Measurements from ENCODE around the gene INF2.

INF2 gene

GRCh38 chr14:104753528-104754212 lies 64.3 kb downstream of the INF2 start:
- TF ChIP-seq POLR2A (IDR thresholded peaks at IDR 0.05; ENCODE audit: low read depth, low read length) (no peak), SPI1 (IDR thresholded peaks at IDR 0.05; ENCODE audit: low read depth, low read length) (no peak), TAF1 (IDR thresholded peaks at IDR 0.05; ENCODE audit: low read depth, low read length) (no peak), POLR2AphosphoS5 (IDR thresholded peaks at IDR 0.05; ENCODE audit: low read depth, low read length) (no peak), PAX5 (IDR thresholded peaks at IDR 0.05; ENCODE audit: insufficient read depth, low read length, severe bottlenecking) (no peak), POU2F2 (IDR thresholded peaks at IDR 0.05; ENCODE audit: low read depth, low read length) (no peak)
- DNase-seq (ENCODE audit: insufficient read length, low spot score) (no peak), FAIRE-seq (no peak)

DNA sequence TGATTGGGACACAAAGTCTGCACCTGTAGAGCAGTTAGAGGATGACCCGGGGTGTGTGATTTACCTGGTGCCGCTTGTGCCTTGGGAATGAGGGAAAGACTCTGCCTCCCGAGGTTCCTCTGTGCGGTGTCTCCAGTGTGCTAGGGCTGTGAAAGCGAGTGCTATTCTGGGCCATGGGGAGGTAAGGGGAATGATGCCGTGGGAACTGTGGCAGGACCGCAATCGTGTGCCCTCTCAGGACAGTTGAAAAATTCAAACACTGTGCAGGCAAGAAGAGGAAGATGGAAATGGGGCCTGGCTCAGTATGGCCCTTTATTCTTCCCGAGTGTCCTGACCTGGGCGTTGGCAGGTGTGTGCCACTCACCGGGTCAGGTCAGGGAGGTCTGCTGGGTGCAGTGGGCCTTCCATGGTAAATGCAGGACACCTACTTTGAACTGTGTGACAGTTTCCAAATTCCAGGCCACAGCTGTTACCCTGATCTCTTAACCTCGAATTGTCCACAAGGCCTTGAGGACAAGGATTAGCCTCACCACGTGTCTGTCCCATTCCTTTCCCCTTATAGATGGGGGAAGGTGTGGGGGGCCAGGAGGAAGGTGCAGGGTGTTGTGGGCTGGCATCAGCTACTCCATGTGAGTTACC lies 64.9 kb downstream of the INF2 start:
- TF ChIP-seq SPI1 (IDR thresholded peaks at IDR 0.05; ENCODE audit: low read depth, low read length): no peak
- FAIRE-seq (no peak), DNase-seq (ENCODE audit: insufficient read length, low spot score) (no peak)

- FAIRE-seq (no peak), DNase-seq (ENCODE audit: insufficient read length, low spot score) (no peak)
- no peak for TF ChIP-seq TAF1 (IDR thresholded peaks at IDR 0.05; ENCODE audit: low read depth, low read length)
- no peak for TF ChIP-seq POU2F2 (IDR thresholded peaks at IDR 0.05; ENCODE audit: low read depth, low read length)
- TF ChIP-seq SPI1 (IDR thresholded peaks at IDR 0.05; ENCODE audit: low read depth, low read length): no peak
- no peak for TF ChIP-seq POLR2A (IDR thresholded peaks at IDR 0.05; ENCODE audit: low read depth, low read length)
- TF ChIP-seq PAX5 (IDR thresholded peaks at IDR 0.05; ENCODE audit: insufficient read depth, low read length, severe bottlenecking): no peak
- TF ChIP-seq POLR2AphosphoS5 (IDR thresholded peaks at IDR 0.05; ENCODE audit: low read depth, low read length): no peak
Observed at GRCh38 chr14:104755621-104756020, 66.2 kb downstream of the INF2 start.

- peak; percentile 64 for FAIRE-seq
Observed at GRCh38 chr14:104756477-104757237, 67.2 kb downstream of the INF2 start.

GRCh38 chr14:104757238-104757585 lies 67.8 kb downstream of the INF2 start:
- FAIRE-seq (no peak), DNase-seq (ENCODE audit: insufficient read length, low spot score) (no peak)
- no peak for TF ChIP-seq POLR2A (IDR thresholded peaks at IDR 0.05; ENCODE audit: low read depth, low read length)
- no peak for TF ChIP-seq POU2F2 (IDR thresholded peaks at IDR 0.05; ENCODE audit: low read depth, low read length)
- no peak for TF ChIP-seq SPI1 (IDR thresholded peaks at IDR 0.05; ENCODE audit: low read depth, low read length)
- TF ChIP-seq TAF1 (IDR thresholded peaks at IDR 0.05; ENCODE audit: low read depth, low read length): no peak
- no peak for TF ChIP-seq POLR2AphosphoS5 (IDR thresholded peaks at IDR 0.05; ENCODE audit: low read depth, low read length)
- TF ChIP-seq PAX5 (IDR thresholded peaks at IDR 0.05; ENCODE audit: insufficient read depth, low read length, severe bottlenecking): no peak

More at GRCh38 chr14:104756477-104757237, 67.2 kb downstream of the INF2 start:
- DNase-seq (ENCODE audit: insufficient read length, low spot score): no peak
- TF ChIP-seq PAX5 (IDR thresholded peaks at IDR 0.05; ENCODE audit: insufficient read depth, low read length, severe bottlenecking) (no peak), POLR2A (IDR thresholded peaks at IDR 0.05; ENCODE audit: low read depth, low read length) (0 out of 2 replicates have a peak, but pooled peaks have one; percentile 39), SPI1 (IDR thresholded peaks at IDR 0.05; ENCODE audit: low read depth, low read length) (peak; percentile 42; the same call in 1 of the 2 replicates), POLR2AphosphoS5 (IDR thresholded peaks at IDR 0.05; ENCODE audit: low read depth, low read length) (0 out of 2 replicates have a peak, but pooled peaks have one; percentile 31)

- no peak for DNase-seq (ENCODE audit: insufficient read length, low spot score)
- TF ChIP-seq POU2F2 (IDR thresholded peaks at IDR 0.05; ENCODE audit: low read depth, low read length): no peak
- no peak for TF ChIP-seq PAX5 (IDR thresholded peaks at IDR 0.05; ENCODE audit: insufficient read depth, low read length, severe bottlenecking)
- no peak for TF ChIP-seq TAF1 (IDR thresholded peaks at IDR 0.05; ENCODE audit: low read depth, low read length)
- no peak for TF ChIP-seq POLR2AphosphoS5 (IDR thresholded peaks at IDR 0.05; ENCODE audit: low read depth, low read length)
- TF ChIP-seq POLR2A (IDR thresholded peaks at IDR 0.05; ENCODE audit: low read depth, low read length): no peak
- no peak for TF ChIP-seq SPI1 (IDR thresholded peaks at IDR 0.05; ENCODE audit: low read depth, low read length)
- no peak for FAIRE-seq
Observed at GRCh38 chr14:104757681-104758392, 68.4 kb downstream of the INF2 start.

DNA sequence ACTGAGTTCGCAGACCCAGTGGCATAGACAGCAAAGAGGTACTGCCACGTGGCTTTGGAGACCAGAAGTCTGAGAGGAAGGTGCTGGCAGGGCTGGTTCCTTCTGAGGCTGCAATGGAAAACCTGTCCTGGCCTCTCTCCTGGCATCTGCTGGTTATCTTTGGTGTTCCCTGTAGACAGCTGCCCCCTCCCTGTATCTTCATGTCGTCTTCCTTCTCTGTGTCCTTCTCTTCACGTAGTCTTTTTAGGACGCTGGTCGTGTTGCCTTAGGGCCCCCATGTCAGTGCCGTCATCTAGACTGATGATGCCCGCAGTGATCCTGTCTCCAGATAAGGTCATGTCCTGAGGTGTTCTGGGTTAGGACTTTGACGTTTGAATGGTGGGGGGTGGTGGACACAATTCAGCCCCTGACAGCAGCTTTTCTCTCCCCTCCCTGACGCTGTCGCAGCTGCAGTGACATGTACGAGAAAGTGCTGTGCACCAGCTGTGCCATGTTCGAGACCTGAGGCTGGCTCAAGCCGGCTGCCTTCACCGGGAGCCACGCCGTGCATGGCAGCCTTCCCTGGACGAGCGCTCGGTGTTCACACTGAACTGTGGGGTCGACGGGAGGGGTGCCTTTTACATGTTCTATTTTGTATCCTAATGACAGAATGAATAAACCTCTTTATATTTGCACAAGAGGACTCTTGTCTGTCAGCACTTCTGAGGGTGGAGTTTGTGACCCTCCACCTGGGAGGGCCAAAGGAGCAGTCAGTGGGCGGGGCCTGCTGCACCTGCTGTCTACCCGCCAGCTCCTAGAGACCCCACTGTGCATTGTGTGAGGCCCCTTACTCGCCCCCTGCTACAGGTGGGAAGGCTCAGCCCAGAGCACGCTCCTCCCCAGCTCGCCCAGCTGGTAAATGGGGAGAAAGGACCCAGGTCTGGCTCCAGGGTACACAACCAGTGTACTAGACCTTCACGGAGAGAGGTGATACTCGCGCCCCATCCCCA lies 69.9 kb downstream of the INF2 start:
- FAIRE-seq: no peak
- TF ChIP-seq POU2F2 (IDR thresholded peaks at IDR 0.05; ENCODE audit: low read depth, low read length) (no peak), POLR2AphosphoS5 (IDR thresholded peaks at IDR 0.05; ENCODE audit: low read depth, low read length) (no peak), SPI1 (IDR thresholded peaks at IDR 0.05; ENCODE audit: low read depth, low read length) (no peak), PAX5 (IDR thresholded peaks at IDR 0.05; ENCODE audit: insufficient read depth, low read length, severe bottlenecking) (no peak), TAF1 (IDR thresholded peaks at IDR 0.05; ENCODE audit: low read depth, low read length) (no peak), POLR2A (IDR thresholded peaks at IDR 0.05; ENCODE audit: low read depth, low read length) (no peak)
- DNase-seq (ENCODE audit: insufficient read length, low spot score): no peak

GRCh38 chr14:104765517-104765916 lies 76.1 kb downstream of the INF2 start:
- no peak for DNase-seq (ENCODE audit: insufficient read length, low spot score)
- FAIRE-seq: no peak
- TF ChIP-seq POLR2AphosphoS5 (IDR thresholded peaks at IDR 0.05; ENCODE audit: low read depth, low read length): no peak
- no peak for TF ChIP-seq PAX5 (IDR thresholded peaks at IDR 0.05; ENCODE audit: insufficient read depth, low read length, severe bottlenecking)
- no peak for TF ChIP-seq POU2F2 (IDR thresholded peaks at IDR 0.05; ENCODE audit: low read depth, low read length)
- TF ChIP-seq POLR2A (IDR thresholded peaks at IDR 0.05; ENCODE audit: low read depth, low read length): no peak
- no peak for TF ChIP-seq SPI1 (IDR thresholded peaks at IDR 0.05; ENCODE audit: low read depth, low read length)
- no peak for TF ChIP-seq TAF1 (IDR thresholded peaks at IDR 0.05; ENCODE audit: low read depth, low read length)
